Hematopoietic multipotent progenitor cell treated with erythropoietin and hydrocortisone succinate and interleukin-3 and kit ligand, for 6 days (in vitro differentiated cells): Measurements from ENCODE around the gene EML1.

ENCODE experiments used
- DNase-seq: peaks from one replicate; pipeline ENCODE4 v3.0.0-alpha.2; 2015

Gene EML1

DNA sequence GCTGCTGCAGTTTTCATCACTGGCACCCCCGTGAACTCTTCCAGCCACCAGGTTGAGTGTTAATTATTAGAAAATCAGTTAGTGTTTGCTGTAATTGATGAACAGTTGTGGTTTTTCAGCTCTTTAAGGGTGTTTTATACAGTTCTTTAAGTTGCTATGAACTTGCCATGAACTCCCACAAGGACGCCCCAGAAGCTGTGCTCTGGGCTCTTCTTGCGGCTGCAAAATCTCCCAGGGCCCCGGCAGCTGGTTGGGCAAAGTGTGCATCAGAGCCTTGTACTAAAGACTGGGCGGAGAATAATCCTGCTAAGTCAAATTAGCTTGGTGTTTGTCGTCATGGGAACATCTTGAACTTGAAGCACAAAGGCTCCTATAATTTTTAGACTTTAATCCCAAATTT is 82.2 kb downstream of the EML1 start:
- DNase-seq = no peak

GRCh38 chr14:99875836-99876235 is 82.6 kb downstream of the EML1 start:
- no peak for DNase-seq

- no peak for DNase-seq
These were observed 83.2 kb downstream of the EML1 start for GRCh38 chr14:99876406-99876805.

DNA sequence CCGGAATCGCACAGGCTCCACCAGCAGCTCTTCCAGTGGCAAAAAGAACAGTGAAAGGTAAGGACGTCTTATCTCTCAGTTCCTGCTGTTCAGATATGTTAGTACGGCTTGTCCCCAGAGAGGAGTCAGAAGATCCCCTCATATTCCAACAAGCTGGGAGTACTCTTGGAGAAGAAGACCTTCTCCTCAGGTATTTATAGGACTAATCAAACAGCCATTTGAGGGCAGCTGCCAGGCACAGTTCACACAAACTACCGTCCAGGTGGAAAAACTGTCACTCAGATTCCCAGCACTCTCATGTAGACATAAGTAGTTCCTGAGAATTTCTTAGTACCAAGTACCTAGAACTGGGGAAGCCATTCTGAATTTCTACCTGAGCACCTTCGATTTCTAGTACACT is 85.3 kb downstream of the EML1 start:
- DNase-seq = no peak

DNA sequence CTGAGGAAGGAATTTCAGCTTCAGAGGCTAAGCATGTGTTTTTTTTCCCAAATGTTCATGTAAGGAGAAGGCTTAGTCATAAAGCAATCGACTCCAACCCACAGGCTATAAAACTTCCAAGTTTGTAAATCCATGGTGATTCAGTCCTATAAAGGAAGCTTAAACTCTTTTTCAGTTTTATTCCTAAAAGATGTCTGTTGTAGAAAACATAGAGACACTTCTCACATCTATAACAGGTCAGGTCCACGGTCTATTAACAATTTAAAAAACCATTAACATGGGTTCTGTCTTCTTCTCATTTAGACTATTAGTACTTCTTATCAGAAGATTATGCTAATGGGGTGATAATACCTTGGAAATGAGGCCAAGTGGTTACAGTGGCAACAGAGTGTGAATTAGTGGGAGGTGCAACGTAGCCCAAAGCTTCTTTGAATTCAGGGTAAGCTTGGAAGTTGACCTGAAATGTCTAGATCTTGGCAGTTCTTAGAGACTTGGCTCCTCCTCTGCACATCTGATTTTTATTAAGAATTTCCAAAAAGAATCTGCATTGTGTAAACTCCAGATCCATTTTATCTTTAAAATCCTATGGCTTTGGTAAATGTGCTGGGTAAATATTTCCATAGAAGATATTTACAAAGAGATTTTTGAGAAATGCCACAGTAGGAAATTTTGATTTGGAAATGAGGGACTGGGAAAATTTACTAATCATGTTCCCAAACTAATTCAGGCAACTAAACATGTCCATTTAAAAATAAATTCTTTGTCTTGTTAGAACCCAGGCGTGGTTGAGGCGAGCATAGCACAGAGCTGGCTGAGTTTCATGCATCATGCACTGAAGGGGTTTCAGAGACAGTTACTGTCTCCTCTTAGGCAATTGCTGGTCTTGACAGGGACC is 86.4 kb downstream of the EML1 start:
- no peak for DNase-seq

DNA sequence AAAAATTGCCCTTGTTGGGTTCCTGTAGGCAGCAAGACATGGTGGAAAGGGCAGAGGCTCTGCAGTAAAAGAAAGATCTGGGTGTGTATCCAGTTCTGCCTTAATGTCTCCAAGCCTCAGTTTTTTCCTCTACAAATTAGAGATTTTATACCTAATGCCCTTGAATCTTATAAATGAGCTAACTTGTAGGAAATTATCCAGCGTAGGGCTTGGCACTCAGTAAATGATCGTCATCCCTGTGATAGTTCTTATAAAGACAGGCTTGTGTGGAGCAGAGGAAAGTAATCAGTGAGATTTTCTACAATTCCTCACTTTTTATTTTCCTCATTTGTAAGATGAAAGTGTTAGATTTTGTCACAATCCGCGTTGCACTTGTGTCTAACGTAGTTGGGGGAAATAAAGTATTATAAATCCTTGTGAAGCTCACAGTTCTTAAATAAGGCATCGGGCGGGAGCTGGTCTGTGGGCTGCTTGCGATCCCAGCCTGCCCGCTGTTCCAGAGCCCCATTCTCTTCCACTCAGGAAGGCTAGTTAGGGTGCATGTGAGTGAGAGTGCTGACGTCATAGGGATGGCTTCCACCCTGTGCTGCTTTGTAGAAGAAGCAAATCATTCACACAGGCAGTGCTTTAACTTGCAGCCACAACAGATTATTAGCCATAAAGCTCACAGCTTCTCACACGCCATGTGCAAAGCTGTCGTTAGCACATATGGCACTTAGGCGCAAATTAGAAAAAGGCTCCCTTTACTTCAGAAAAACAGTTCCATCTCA is 87.6 kb downstream of the EML1 start:
- DNase-seq = no peak

- no peak for DNase-seq
These were observed 90.8 kb downstream of the EML1 start for GRCh38 chr14:99883866-99884650.

- peak; percentile 80 for DNase-seq
These were observed 91.8 kb downstream of the EML1 start for GRCh38 chr14:99884834-99885648.

DNA sequence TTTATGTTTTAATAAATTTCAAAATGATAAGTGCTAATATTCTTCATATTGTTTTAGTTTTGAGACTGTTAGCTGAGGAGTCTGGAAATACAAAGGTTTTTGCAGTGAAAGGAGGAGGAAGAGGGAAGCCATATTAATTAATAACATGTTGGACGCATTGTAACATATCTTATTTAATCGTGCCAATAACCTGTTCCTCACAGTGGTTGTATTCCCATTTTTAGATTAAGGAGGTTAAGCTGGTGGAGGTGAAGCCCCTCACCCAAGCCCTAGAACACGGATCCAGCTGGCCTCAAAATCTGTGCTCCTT is 92.4 kb downstream of the EML1 start:
- no peak for DNase-seq

- no peak for DNase-seq
These were observed 94.2 kb downstream of the EML1 start for GRCh38 chr14:99887407-99887806.

DNA sequence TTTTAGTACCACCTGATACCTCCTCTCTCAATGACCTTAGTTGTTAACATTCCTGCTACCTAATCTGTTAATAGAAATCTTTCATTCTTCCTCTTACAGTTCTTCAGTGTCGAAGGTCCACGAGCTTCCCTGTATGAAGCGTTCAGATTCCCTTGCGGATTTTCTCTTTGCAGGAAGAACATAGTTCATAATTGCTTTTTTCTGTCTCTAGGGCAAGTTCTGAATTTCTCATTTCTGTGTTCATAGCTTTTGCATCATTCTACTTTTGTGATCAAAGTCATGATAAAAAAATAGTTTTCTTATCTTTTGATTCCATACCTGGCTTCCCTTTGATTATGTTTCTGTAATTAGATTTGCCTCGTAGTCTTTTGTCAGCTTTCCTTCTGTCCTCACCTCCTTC is 94.9 kb downstream of the EML1 start:
- no peak for DNase-seq

GRCh38 chr14:99889268-99889667 is 96.1 kb downstream of the EML1 start:
- no peak for DNase-seq

GRCh38 chr14:99891266-99891665 is 98.1 kb downstream of the EML1 start:
- no peak for DNase-seq

DNA sequence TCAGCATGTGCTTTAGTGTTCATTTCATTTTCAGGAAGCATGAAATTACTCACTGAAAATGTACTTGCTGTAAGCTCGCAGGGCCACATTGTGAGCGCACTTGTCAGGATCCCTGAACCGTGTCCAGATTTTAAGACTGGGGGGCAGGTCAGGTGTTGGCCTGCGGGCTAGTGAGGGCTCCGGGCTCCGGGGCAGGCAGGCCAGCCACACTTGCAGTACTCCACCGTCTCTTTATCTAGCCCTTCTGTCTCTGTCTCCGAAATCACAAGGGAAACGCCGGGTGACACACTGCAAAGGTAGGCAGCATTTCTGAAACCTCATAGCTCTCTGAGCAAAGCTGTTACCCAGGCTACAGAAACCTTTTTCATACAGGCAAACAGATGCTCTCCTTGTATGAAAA is 98.7 kb downstream of the EML1 start:
- DNase-seq = no peak

DNA sequence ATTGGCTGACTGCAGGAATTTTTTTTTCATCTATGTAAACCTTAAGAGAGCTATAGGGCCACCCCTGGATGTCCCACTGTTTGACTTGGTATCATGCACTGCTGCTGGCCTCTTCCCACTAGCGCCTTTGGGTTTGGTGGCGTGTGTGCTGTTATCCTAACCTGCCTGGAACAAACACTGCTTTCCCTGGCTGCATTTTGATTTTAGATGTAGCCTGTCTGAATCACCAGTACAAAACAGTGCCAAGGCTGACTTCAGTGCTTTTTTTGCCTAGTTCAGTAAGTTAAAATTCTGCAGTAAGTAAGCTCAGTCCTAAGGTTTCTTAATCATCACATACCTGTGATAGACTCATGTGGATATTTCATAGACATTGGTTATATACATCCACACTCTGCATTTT is 99.2 kb downstream of the EML1 start:
- no peak for DNase-seq

GRCh38 chr14:99896361-99896760 is 103.1 kb downstream of the EML1 start:
- DNase-seq = no peak

- DNase-seq = peak; percentile 49
These were observed 106.5 kb downstream of the EML1 start for GRCh38 chr14:99899578-99900178.

- DNase-seq = no peak
These were observed 109.7 kb downstream of the EML1 start for GRCh38 chr14:99902925-99903324.

GRCh38 chr14:99904506-99904905 is 111.3 kb downstream of the EML1 start:
- DNase-seq = no peak

GRCh38 chr14:99905121-99905520 is 111.9 kb downstream of the EML1 start:
- no peak for DNase-seq

- no peak for DNase-seq
These were observed 114.8 kb downstream of the EML1 start for GRCh38 chr14:99907761-99908652.
